ENCODE data around the gene RGS8. TPM values are rescaled to one million over a fixed set of nuclear protein-coding genes. Genes with fewer than 3 reads are reported as not detected.

The RGS8 gene
- total and polyA plus RNA-seq, 10 of the 15 experiments (the other 5 are each of a cell fraction or from before 2014, with no cell fraction given): 0.03 to 0.62 (median 0.33) TPM

DNA sequence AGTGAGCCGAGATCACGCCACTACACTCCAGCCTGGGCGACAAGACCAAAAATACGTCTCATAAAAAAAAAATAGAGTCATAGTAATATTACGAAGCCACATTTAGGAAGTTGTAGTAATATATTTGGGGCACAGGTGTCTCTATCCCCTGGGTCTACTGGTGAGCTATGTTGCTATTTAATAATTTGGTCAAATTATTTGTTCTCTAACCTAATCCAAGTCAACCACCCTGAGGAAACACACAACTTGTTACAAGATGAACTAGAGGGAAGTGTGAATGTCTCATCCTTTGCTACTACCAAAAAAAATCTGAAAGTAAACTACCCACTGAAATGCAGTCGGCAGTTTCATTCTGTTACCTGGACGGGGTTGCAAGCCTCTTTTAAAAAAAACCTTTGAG, 35.3 kb downstream of the RGS8 start:
- H3K4me2 ChIP-seq (ENCODE audit: control insufficient read depth, insufficient read depth): peak overlapping the region; percentile 60
- ChIA-PET RAD21 (ENCODE audit: unreplicated experiment) (interaction anchor here (0.5 to 3.8 kb wide), 10 partner anchors 11 to 133 kb away, joined by 3 to 24 read pairs (median 4); no protein-coding TSS in a partner anchor), CTCF (interaction anchor here (1.0 to 6.9 kb wide), 13 partner anchors 10 to 141 kb away, joined by 3 to 61 read pairs (median 4); partner anchors contain the start of gene NPL), SMC1A (ENCODE audit: uncharacterized antibody, unreplicated experiment) (interaction anchor here (0.6 to 10.1 kb wide), 20 partner anchors 12 to 137 kb away, joined by 3 to 78 read pairs (median 4); no protein-coding TSS in a partner anchor), POLR2A (interaction anchor here (1.3 to 1.9 kb wide), 7 partner anchors 15 to 134 kb away, joined by 3 to 7 read pairs (median 4); no protein-coding TSS in a partner anchor)
- WGBS (ENCODE audit: insufficient coverage, insufficient replicate concordance, low lambda C conversion rate, missing lambda C conversion rate): 4% methylated on average over 7 of the region's 7 CpGs
- no peaks in the 10 kb centered on the region for H3K9me3 ChIP-seq (replicated peaks; ENCODE audit: control insufficient read depth, insufficient read depth, low read length)
- no peak overlapping the region for H2AFZ ChIP-seq (ENCODE audit: control insufficient read depth, low read depth, low read length)
- H3K9ac ChIP-seq (ENCODE audit: control insufficient read depth, insufficient read depth, low read length): no peak overlapping the region
- DNase-seq (ENCODE audit: low read depth, low spot score) (no peak), FAIRE-seq (peak; percentile 56), ATAC-seq (peak; percentile 75)
- H3K4me3 ChIP-seq: no peak overlapping the region
- H3K27ac ChIP-seq (ENCODE audit: control insufficient read depth, insufficient read depth): no peak overlapping the region
- no peaks in the 10 kb centered on the region for H3K36me3 ChIP-seq (ENCODE audit: control insufficient read depth in 2 of 2, insufficient read depth in 2 of 2, low read length in 1 of 2)
- no peaks in the 10 kb centered on the region for H4K20me1 ChIP-seq (ENCODE audit: control insufficient read depth, insufficient read depth)
- in situ Hi-C loops (cut with MboI): no loop called here
- peaks cover 41% of the 10 kb centered on the region for H3K4me1 ChIP-seq (ENCODE audit: control insufficient read depth, insufficient read depth, low read length)
- intact Hi-C loops (cut with micrococcal nuclease; ENCODE audit: unreplicated experiment): no loop called here
- no TSS peak for BruUV-seq (replicated peaks)
- no peaks in the 10 kb centered on the region for H3K79me2 ChIP-seq (ENCODE audit: control insufficient read depth, insufficient read depth, low read length)
- no peaks in the 10 kb centered on the region for H3K27me3 ChIP-seq (replicated peaks in 1 of 2; ENCODE audit: control insufficient read depth in 2 of 2, insufficient read depth in 2 of 2, low read length in 1 of 2)
- TF ChIP-seq NR2F1 (conservative IDR thresholded peaks at IDR 0.05): 0 out of 2 replicates have a peak, but pooled peaks have one; percentile 29
- TF ChIP-seq POLR2AphosphoS2 (IDR thresholded peaks at IDR 0.05; ENCODE audit: low read depth, low read length): no peak
- peak; percentile 13; the same call in 1 of the 2 replicates for TF ChIP-seq RAD21 (IDR thresholded peaks at IDR 0.05; ENCODE audit: insufficient read depth, low read depth, low read length)
- TF ChIP-seq EGR1 (IDR thresholded peaks at IDR 0.05; ENCODE audit: borderline replicate concordance in 1 of 2, low read depth in 2 of 2, low read length in 2 of 2): no peak
- TF ChIP-seq MYC (IDR thresholded peaks at IDR 0.05; ENCODE audit: insufficient read depth, insufficient read length, insufficient replicate concordance, low read length, severe bottlenecking): no peak
- TF ChIP-seq IKZF2 (IDR thresholded peaks at IDR 0.05): peak; percentile 10 to 42; a peak in 1 of 4 replicates
- TF ChIP-seq SPI1 (IDR thresholded peaks at IDR 0.05; ENCODE audit: borderline replicate concordance, insufficient read depth, low read depth, low read length): peak; percentile 7; the same call in 1 of the 2 replicates
- TF ChIP-seq NFIC (IDR thresholded peaks at IDR 0.05; ENCODE audit: low read depth, low read length): peak; percentile 58; the same call in 1 of the 2 replicates
- 0 out of 2 replicates have a peak, but pooled peaks have one; percentile 9 for TF ChIP-seq TCF12 (IDR thresholded peaks at IDR 0.05; ENCODE audit: low read depth, low read length)
- TF ChIP-seq ZNF384 (IDR thresholded peaks at IDR 0.05; ENCODE audit: borderline replicate concordance, low read depth, low read length): peak; percentile 3; the same call in 1 of the 2 replicates
- TF ChIP-seq RUNX3 (IDR thresholded peaks at IDR 0.05; ENCODE audit: low read length): peak; percentile 70
- no peak for TF ChIP-seq TCF3 (IDR thresholded peaks at IDR 0.05; ENCODE audit: borderline replicate concordance, insufficient read depth, low read depth, low read length)
- TF ChIP-seq BCL11A (IDR thresholded peaks at IDR 0.05; ENCODE audit: low read depth, low read length): 0 out of 2 replicates have a peak, but pooled peaks have one; percentile 5
- TF ChIP-seq MEF2A (IDR thresholded peaks at IDR 0.05; ENCODE audit: insufficient read depth, low read depth, low read length): peak; percentile 39; the same call in 1 of the 2 replicates
- peak; percentile 18 for TF ChIP-seq MEF2B (IDR thresholded peaks at IDR 0.05; ENCODE audit: partially characterized antibody, poor library complexity, severe bottlenecking)
- TF ChIP-seq, protein P1, sequence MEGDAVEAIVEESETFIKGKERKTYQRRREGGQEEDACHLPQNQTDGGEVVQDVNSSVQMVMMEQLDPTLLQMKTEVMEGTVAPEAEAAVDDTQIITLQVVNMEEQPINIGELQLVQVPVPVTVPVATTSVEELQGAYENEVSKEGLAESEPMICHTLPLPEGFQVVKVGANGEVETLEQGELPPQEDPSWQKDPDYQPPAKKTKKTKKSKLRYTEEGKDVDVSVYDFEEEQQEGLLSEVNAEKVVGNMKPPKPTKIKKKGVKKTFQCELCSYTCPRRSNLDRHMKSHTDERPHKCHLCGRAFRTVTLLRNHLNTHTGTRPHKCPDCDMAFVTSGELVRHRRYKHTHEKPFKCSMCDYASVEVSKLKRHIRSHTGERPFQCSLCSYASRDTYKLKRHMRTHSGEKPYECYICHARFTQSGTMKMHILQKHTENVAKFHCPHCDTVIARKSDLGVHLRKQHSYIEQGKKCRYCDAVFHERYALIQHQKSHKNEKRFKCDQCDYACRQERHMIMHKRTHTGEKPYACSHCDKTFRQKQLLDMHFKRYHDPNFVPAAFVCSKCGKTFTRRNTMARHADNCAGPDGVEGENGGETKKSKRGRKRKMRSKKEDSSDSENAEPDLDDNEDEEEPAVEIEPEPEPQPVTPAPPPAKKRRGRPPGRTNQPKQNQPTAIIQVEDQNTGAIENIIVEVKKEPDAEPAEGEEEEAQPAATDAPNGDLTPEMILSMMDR (IDR thresholded peaks at IDR 0.05 in 2 of 3, conservative IDR thresholded peaks at IDR 0.05 in 1 of 3; ENCODE audit: control insufficient read depth in 2 of 3, extremely low read depth in 1 of 3, insufficient read depth in 1 of 3, low read depth in 3 of 3, low read length in 3 of 3): 0 out of 6 replicates have a peak, but pooled peaks of 1 of the 3 experiments have one; percentile 2
- peak; percentile 46 for TF ChIP-seq JUNB (IDR thresholded peaks at IDR 0.05)

Data from GM12878 (cell line).